ENCODE results near the gene ZDHHC3.
"Not testable (repeated sequence)": the region's sequence is repeated elsewhere in the genome, so short reads cannot be mapped to it uniquely, and the experiment has no call there.

The ZDHHC3 gene

GRCh38 chr3:44954304-44954703 is 21.7 kb downstream of the ZDHHC3 start:
- no peak overlapping the region for H3K4me2 ChIP-seq (ENCODE audit: low read depth, low read length)
- H3K9me3 ChIP-seq (replicated peaks; ENCODE audit: insufficient read depth, low read length): no peaks in the 10 kb centered on the region
- TF ChIP-seq, protein P1, sequence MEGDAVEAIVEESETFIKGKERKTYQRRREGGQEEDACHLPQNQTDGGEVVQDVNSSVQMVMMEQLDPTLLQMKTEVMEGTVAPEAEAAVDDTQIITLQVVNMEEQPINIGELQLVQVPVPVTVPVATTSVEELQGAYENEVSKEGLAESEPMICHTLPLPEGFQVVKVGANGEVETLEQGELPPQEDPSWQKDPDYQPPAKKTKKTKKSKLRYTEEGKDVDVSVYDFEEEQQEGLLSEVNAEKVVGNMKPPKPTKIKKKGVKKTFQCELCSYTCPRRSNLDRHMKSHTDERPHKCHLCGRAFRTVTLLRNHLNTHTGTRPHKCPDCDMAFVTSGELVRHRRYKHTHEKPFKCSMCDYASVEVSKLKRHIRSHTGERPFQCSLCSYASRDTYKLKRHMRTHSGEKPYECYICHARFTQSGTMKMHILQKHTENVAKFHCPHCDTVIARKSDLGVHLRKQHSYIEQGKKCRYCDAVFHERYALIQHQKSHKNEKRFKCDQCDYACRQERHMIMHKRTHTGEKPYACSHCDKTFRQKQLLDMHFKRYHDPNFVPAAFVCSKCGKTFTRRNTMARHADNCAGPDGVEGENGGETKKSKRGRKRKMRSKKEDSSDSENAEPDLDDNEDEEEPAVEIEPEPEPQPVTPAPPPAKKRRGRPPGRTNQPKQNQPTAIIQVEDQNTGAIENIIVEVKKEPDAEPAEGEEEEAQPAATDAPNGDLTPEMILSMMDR (IDR thresholded peaks at IDR 0.05; ENCODE audit: low read length): no peak
- TF ChIP-seq EZH2 (optimal IDR thresholded peaks at IDR 0.05; ENCODE audit: low read depth, low read length) (no peak), EZH2phosphoT487 (IDR thresholded peaks at IDR 0.05; ENCODE audit: low read length) (no peak)

DNA sequence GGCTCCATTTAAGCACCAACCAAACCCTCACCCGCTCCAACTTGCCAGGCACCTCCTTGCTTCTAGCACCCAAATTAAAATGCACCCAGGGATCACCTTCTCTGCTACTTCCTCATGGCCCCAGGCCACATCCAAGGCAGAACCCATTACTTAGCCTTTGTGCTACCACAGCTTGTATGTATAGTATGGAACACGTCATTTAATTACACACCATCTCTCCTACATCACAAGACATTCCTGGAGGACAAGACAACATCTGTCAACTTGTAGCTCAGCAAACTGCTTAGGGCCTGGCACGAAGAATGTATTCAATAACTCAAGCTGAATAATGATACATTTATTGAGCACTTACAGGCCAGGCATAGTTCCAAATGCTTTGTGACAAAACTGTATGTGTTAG is 23.3 kb downstream of the ZDHHC3 start:
- Histone ChIP-seq H3K4me2 (ENCODE audit: low read depth, low read length) (no peak overlapping the region), H4K20me1 (ENCODE audit: insufficient read depth, low read length) (no peaks in the 10 kb centered on the region), H3K27me3 (replicated peaks; ENCODE audit: insufficient read depth, low read length) (no peaks in the 10 kb centered on the region), H3K9me2 (replicated peaks; ENCODE audit: insufficient read depth, low read length) (no peaks in the 10 kb centered on the region), H2AFZ (ENCODE audit: low read length) (no peak overlapping the region), H3K9ac (ENCODE audit: low read length) (no peak overlapping the region), H3K9me3 (replicated peaks; ENCODE audit: insufficient read depth, low read length) (no peaks in the 10 kb centered on the region), H3F3A (ENCODE audit: insufficient read depth, low read length) (no peaks in the 10 kb centered on the region), H3K36me3 (replicated peaks; ENCODE audit: insufficient read depth, low read length) (no peaks in the 10 kb centered on the region), H3K4me3 (ENCODE audit: low read length) (no peak overlapping the region), H3K79me2 (ENCODE audit: low read length) (0 out of 2 replicates have a peak, but pooled peaks cover 4% of the 10 kb centered on the region), H3K4me1 (ENCODE audit: low read length) (no peaks in the 10 kb centered on the region), H3K27ac (ENCODE audit: low read length) (no peak overlapping the region)
- no peak for DNase-seq
- TF ChIP-seq, protein P1 (IDR thresholded peaks at IDR 0.05; ENCODE audit: low read length): no peak
- no peak for TF ChIP-seq EZH2 (optimal IDR thresholded peaks at IDR 0.05; ENCODE audit: low read depth, low read length)
- no peak for TF ChIP-seq EZH2phosphoT487 (IDR thresholded peaks at IDR 0.05; ENCODE audit: low read length)

More at GRCh38 chr3:44954304-44954703, 21.7 kb downstream of the ZDHHC3 start:
- Histone ChIP-seq H3K4me3 (ENCODE audit: low read length) (no peak overlapping the region), H2AFZ (ENCODE audit: low read length) (no peak overlapping the region), H3K9ac (ENCODE audit: low read length) (no peak overlapping the region), H3K27me3 (replicated peaks; ENCODE audit: insufficient read depth, low read length) (no peaks in the 10 kb centered on the region), H3K4me1 (ENCODE audit: low read length) (no peaks in the 10 kb centered on the region), H3F3A (ENCODE audit: insufficient read depth, low read length) (no peaks in the 10 kb centered on the region), H3K36me3 (replicated peaks; ENCODE audit: insufficient read depth, low read length) (no peaks in the 10 kb centered on the region), H4K20me1 (ENCODE audit: insufficient read depth, low read length) (no peaks in the 10 kb centered on the region), H3K79me2 (ENCODE audit: low read length) (no peaks in the 10 kb centered on the region), H3K9me2 (replicated peaks; ENCODE audit: insufficient read depth, low read length) (no peaks in the 10 kb centered on the region), H3K27ac (ENCODE audit: low read length) (no peak overlapping the region)
- no peak for DNase-seq

DNA sequence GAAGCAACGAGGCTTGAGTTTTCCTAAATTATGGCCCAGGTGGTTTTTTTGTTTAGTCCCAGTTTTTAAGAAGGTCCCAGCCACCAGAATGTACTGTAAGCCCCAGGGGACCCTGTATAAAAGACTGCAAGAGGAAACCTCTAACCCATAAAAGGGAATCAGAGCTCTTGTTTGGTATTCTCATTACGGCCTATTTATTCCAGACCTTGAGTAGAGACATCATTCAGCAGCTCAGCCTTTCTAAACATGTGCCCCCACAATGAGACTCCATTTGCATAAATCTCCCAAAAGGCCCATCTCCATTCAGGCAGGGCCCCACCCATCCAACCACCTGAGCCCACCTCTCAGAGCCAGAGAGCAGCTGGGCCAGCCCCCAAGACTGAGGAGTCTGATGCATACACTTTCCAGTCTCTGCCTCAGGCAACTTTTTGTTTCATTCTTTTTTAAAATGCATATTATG is 25.7 kb downstream of the ZDHHC3 start:
- Histone ChIP-seq H4K20me1 (ENCODE audit: insufficient read depth, low read length) (no peaks in the 10 kb centered on the region), H3K4me3 (ENCODE audit: low read length) (no peak overlapping the region), H2AFZ (ENCODE audit: low read length) (no peak overlapping the region), H3K9me2 (replicated peaks; ENCODE audit: insufficient read depth, low read length) (no peaks in the 10 kb centered on the region), H3K79me2 (ENCODE audit: low read length) (0 out of 2 replicates have a peak, but pooled peaks cover 4% of the 10 kb centered on the region), H3K27ac (ENCODE audit: low read length) (no peak overlapping the region), H3K9ac (ENCODE audit: low read length) (no peak overlapping the region), H3K9me3 (replicated peaks; ENCODE audit: insufficient read depth, low read length) (no peaks in the 10 kb centered on the region), H3K36me3 (replicated peaks; ENCODE audit: insufficient read depth, low read length) (no peaks in the 10 kb centered on the region), H3F3A (ENCODE audit: insufficient read depth, low read length) (no peaks in the 10 kb centered on the region), H3K4me2 (ENCODE audit: low read depth, low read length) (no peak overlapping the region), H3K4me1 (ENCODE audit: low read length) (0 out of 2 replicates have a peak, but pooled peaks cover under 1% of the 10 kb centered on the region), H3K27me3 (replicated peaks; ENCODE audit: insufficient read depth, low read length) (no peaks in the 10 kb centered on the region)
- DNase-seq: no peak
- TF ChIP-seq EZH2phosphoT487 (IDR thresholded peaks at IDR 0.05; ENCODE audit: low read length): no peak
- TF ChIP-seq EZH2 (optimal IDR thresholded peaks at IDR 0.05; ENCODE audit: low read depth, low read length): no peak
- TF ChIP-seq, protein P1 (IDR thresholded peaks at IDR 0.05; ENCODE audit: low read length): no peak

DNA sequence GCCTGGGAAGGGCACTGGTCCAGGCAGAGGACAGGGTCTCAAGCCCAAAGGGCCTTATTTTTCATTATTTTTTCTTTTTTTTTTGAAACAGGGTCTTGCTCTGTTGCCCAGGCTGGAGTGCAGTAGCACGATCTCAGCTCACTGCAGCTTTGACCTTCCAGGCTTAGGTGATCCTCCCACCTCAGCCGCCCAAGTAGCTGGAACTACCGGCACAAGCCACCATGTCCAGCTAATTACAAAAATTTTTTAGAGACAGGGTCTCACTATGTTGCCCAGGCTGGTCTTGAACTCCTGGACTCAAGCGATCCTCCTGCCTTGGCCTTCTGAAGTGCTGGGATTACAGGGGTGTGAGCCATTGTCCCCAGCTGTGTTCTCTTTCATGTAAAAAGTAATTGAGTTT is 26.2 kb downstream of the ZDHHC3 start:
- not testable (repeated sequence) for H3K4me2 ChIP-seq (ENCODE audit: low read depth, low read length); H3K27me3 ChIP-seq (replicated peaks; ENCODE audit: insufficient read depth, low read length); H3K36me3 ChIP-seq (replicated peaks; ENCODE audit: insufficient read depth, low read length); H3K9me3 ChIP-seq (replicated peaks; ENCODE audit: insufficient read depth, low read length); H3K79me2 ChIP-seq (ENCODE audit: low read length); H3F3A ChIP-seq (ENCODE audit: insufficient read depth, low read length); H4K20me1 ChIP-seq (ENCODE audit: insufficient read depth, low read length); DNase-seq; H3K9me2 ChIP-seq (replicated peaks; ENCODE audit: insufficient read depth, low read length); H3K27ac ChIP-seq (ENCODE audit: low read length); H2AFZ ChIP-seq (ENCODE audit: low read length); H3K4me3 ChIP-seq (ENCODE audit: low read length); H3K4me1 ChIP-seq (ENCODE audit: low read length); H3K9ac ChIP-seq (ENCODE audit: low read length)
